WTC11 (cell line): Measurements from ENCODE around the gene AKR1A1. TPM values are rescaled to one million over a fixed set of nuclear protein-coding genes. Genes with fewer than 3 reads are reported as not detected.

ENCODE experiments used
- ATAC-seq: fragments of 200-7000 bp; cut with Tn5 transposase; 2 replicates; pipeline ENCODE4 v1.10.0; 2021; ENCODE audit warnings: mild to moderate bottlenecking, moderate library complexity
- CTCF ChIA-PET: fragments of 300-600 bp; sonication (Branson Sonifier 250); formaldehyde crosslinking; loops from one replicate; lab custom pipeline; 2021; ENCODE audit warnings: antibody characterized with exemption; lab: Charles Lee
- POLR2A ChIA-PET: fragments of 350-600 bp; sonication (Branson Sonifier 250); formaldehyde crosslinking; loops from one replicate; lab custom pipeline; 2021; ENCODE audit warnings: antibody characterized with exemption; lab: Charles Lee
- DNase-seq: peaks from one replicate; pipeline ENCODE4 v3.0.0; 2021; ENCODE audit warnings: low spot score
- H3K27ac Mint-ChIP-seq: 2 replicates; pipeline ENCODE4 v1.8.0; 2021; ENCODE audit warnings: mixed read lengths
- H3K27me3 Mint-ChIP-seq: 2 replicates; pipeline ENCODE4 v1.8.0; 2021; ENCODE audit warnings: low read depth, mild to moderate bottlenecking, moderate library complexity, mixed read lengths
- H3K36me3 Mint-ChIP-seq: 2 replicates; pipeline ENCODE4 v1.8.0; 2021; ENCODE audit warnings: mixed read lengths
- H3K4me1 Mint-ChIP-seq: 2 replicates; pipeline ENCODE4 v1.8.0; 2022; ENCODE audit warnings: mixed read lengths
- H3K4me3 Mint-ChIP-seq: 2 replicates; pipeline ENCODE4 v1.8.0; 2021; ENCODE audit warnings: mild to moderate bottlenecking, moderate library complexity, mixed read lengths
- H3K9me3 Mint-ChIP-seq: 2 replicates; pipeline ENCODE4 v1.8.0; 2021; ENCODE audit warnings: mixed read lengths
- ARID4B ChIP-seq: sonication (generic); formaldehyde crosslinking; IDR thresholded peaks from 2 replicates; pipeline ENCODE4 v1.8.0; 2023; ENCODE audit warnings: missing genetic modification reagents, mild to moderate bottlenecking, borderline replicate concordance
- CBFB ChIP-seq: sonication (generic); formaldehyde crosslinking; IDR thresholded peaks from 2 replicates; pipeline ENCODE4 v1.8.1; 2022; ENCODE audit warnings: mild to moderate bottlenecking, low read depth, missing genetic modification reagents
- FOXK1 ChIP-seq: sonication (generic); formaldehyde crosslinking; IDR thresholded peaks from 2 replicates; pipeline ENCODE4 v1.8.0; 2022; ENCODE audit warnings: mild to moderate bottlenecking, moderate library complexity, missing genetic modification reagents
- FOXP1 ChIP-seq: sonication (generic); formaldehyde crosslinking; IDR thresholded peaks from 2 replicates; pipeline ENCODE4 v1.8.0; 2022; ENCODE audit warnings: missing genetic modification reagents, mild to moderate bottlenecking, moderate library complexity, borderline replicate concordance
- GRHL2 ChIP-seq: fragments of 250-450 bp; sonication (Bioruptor Pico); IDR thresholded peaks from 2 replicates; pipeline ENCODE4 v1.8.0; 2022; ENCODE audit warnings: mild to moderate bottlenecking, moderate library complexity; ENCODE audit not compliant: insufficient replicate concordance, severe bottlenecking
- JUN ChIP-seq: sonication (generic); formaldehyde crosslinking; IDR thresholded peaks from 2 replicates; pipeline ENCODE4 v1.8.0; 2023; ENCODE audit warnings: mild to moderate bottlenecking, missing genetic modification reagents
- MXD4 ChIP-seq: fragments of 250-450 bp; sonication (Bioruptor Pico); IDR thresholded peaks from 2 replicates; pipeline ENCODE4 v1.8.0; 2021; ENCODE audit warnings: mild to moderate bottlenecking, moderate library complexity, borderline replicate concordance
- NFATC4 ChIP-seq: fragments of 250-450 bp; sonication (Bioruptor Pico); IDR thresholded peaks from 2 replicates; pipeline ENCODE4 v1.9.0; 2021; ENCODE audit warnings: mild to moderate bottlenecking
- PRRX2 ChIP-seq: fragments of 250-450 bp; sonication (Bioruptor Pico); IDR thresholded peaks from 2 replicates; pipeline ENCODE4 v1.8.0; 2021; ENCODE audit warnings: mild to moderate bottlenecking
- RELA ChIP-seq: sonication (generic); formaldehyde crosslinking; IDR thresholded peaks from 2 replicates; pipeline ENCODE4 v1.8.1; 2022; ENCODE audit warnings: missing genetic modification reagents, mild to moderate bottlenecking, borderline replicate concordance
- SMAD4 ChIP-seq: sonication (generic); formaldehyde crosslinking; IDR thresholded peaks from 2 replicates; pipeline ENCODE4 v1.8.0; 2022; ENCODE audit warnings: mild to moderate bottlenecking, missing genetic modification reagents
- SP1 ChIP-seq: sonication (generic); formaldehyde crosslinking; conservative IDR thresholded peaks from 2 replicates; pipeline ENCODE4 v1.8.1; 2022; ENCODE audit warnings: missing genetic modification reagents
- TP53 ChIP-seq: sonication (generic); formaldehyde crosslinking; IDR thresholded peaks from 2 replicates; pipeline ENCODE4 v1.8.1; 2023; ENCODE audit warnings: mild to moderate bottlenecking, missing genetic modification reagents
- ZNF281 ChIP-seq: sonication (generic); formaldehyde crosslinking; IDR thresholded peaks from 2 replicates; pipeline ENCODE4 v1.8.0; 2023; ENCODE audit warnings: mild to moderate bottlenecking, missing genetic modification reagents
- ZNF512 ChIP-seq: sonication (generic); formaldehyde crosslinking; IDR thresholded peaks from 2 replicates; pipeline ENCODE4 v1.8.1; 2022; ENCODE audit warnings: missing genetic modification reagents, borderline replicate concordance
- total RNA-seq: library from RNA; stranded (reverse); gene quantifications from 3 replicates; pipeline ENCODE4 v1.2.3, GENCODE V29; 2021
- TF ChIP-seq, protein P1 (sequence below): sonication (generic); formaldehyde crosslinking; IDR thresholded peaks from 2 replicates; pipeline ENCODE4 v1.8.1; 2023; ENCODE audit warnings: mild to moderate bottlenecking, missing genetic modification reagents, moderate library complexity
- TF ChIP-seq, protein P2 (sequence below): sonication (generic); formaldehyde crosslinking; conservative IDR thresholded peaks from 2 replicates; pipeline ENCODE4 v1.8.1; 2022; ENCODE audit warnings: mild to moderate bottlenecking, missing genetic modification reagents
- TF ChIP-seq, protein P3 (sequence below): sonication (generic); formaldehyde crosslinking; IDR thresholded peaks from 2 replicates; pipeline ENCODE4 v1.8.1; 2022; ENCODE audit warnings: low read depth, missing genetic modification reagents, borderline replicate concordance
- TF ChIP-seq, protein P4 (sequence below): sonication (generic); formaldehyde crosslinking; IDR thresholded peaks from 2 replicates; pipeline ENCODE4 v1.8.0; 2022; ENCODE audit warnings: mild to moderate bottlenecking, missing genetic modification reagents
- TF ChIP-seq, protein P5 (sequence below): fragments of 200-600 bp; IDR thresholded peaks from 2 replicates; pipeline ENCODE4 v1.8.0; 2022; ENCODE audit warnings: antibody characterized with exemption
- TF ChIP-seq, protein P6 (sequence below): sonication (generic); formaldehyde crosslinking; IDR thresholded peaks from 2 replicates; pipeline ENCODE4 v1.8.1; 2023; ENCODE audit warnings: mild to moderate bottlenecking, missing genetic modification reagents, moderate library complexity

AKR1A1 gene
- total RNA-seq, 1 experiment from 2014 or later: 338 TPM

GRCh38 chr1:45507195-45507594 lies 43.4 kb upstream of the AKR1A1 start (continued):
- TF ChIP-seq ARID4B (CRISPR knock-in tag) (no peak), SMAD4 (CRISPR knock-in tag) (no peak), NFATC4 (CRISPR knock-in tag) (0 out of 2 replicates have a peak, but pooled peaks have one; percentile 6), FOXK1 (CRISPR knock-in tag) (no peak), PRRX2 (0 out of 2 replicates have a peak, but pooled peaks have one; percentile 5)
- TF ChIP-seq, protein P1, sequence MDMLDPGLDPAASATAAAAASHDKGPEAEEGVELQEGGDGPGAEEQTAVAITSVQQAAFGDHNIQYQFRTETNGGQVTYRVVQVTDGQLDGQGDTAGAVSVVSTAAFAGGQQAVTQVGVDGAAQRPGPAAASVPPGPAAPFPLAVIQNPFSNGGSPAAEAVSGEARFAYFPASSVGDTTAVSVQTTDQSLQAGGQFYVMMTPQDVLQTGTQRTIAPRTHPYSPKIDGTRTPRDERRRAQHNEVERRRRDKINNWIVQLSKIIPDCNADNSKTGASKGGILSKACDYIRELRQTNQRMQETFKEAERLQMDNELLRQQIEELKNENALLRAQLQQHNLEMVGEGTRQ (CRISPR knock-in tag): no peak

DNA sequence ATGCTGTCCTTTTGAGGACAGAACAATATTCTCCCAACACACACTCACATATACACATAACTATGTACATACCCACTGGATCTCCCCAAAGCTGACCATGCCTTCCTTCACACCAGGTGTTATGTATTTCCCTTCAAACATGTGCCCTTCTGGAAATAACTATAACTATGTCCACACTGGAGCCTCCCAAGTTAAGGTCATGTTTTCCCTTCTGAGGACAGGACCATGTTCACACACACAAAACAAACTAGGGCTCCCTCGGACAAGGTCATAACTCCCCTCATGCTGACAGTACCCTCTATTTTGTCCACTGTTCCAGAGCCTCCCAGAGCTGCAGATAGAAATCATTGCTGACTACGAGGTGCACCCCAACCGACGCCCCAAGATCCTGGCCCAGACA lies 42.7 kb upstream of the AKR1A1 start:
- Mint-ChIP-seq H3K4me3 (no peak overlapping the region), H3K27me3 (no peaks in the 10 kb centered on the region), H3K9me3 (no peaks in the 10 kb centered on the region), H3K36me3 (peaks cover 29% of the 10 kb centered on the region), H3K4me1 (no peaks in the 10 kb centered on the region)
- ATAC-seq (no peak), DNase-seq (no peak)
- CTCF ChIA-PET: interaction anchor here (2.1 kb wide), 1 partner anchor 148 kb away, joined by 5 read pairs; no protein-coding TSS in a partner anchor
- POLR2A ChIA-PET: interaction anchor here (0.8 to 1.1 kb wide), 4 partner anchors 11 to 147 kb away, joined by 3 to 4 read pairs (median 3); partner anchors contain the start of gene PRDX1
- TF ChIP-seq, protein P2, sequence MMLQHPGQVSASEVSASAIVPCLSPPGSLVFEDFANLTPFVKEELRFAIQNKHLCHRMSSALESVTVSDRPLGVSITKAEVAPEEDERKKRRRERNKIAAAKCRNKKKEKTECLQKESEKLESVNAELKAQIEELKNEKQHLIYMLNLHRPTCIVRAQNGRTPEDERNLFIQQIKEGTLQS (CRISPR knock-in tag): no peak
- no peak for TF ChIP-seq FOXP1
- no peak for TF ChIP-seq JUN
- TF ChIP-seq RELA (CRISPR knock-in tag): no peak
- no peak for TF ChIP-seq CBFB (CRISPR knock-in tag)
- TF ChIP-seq, protein P3, sequence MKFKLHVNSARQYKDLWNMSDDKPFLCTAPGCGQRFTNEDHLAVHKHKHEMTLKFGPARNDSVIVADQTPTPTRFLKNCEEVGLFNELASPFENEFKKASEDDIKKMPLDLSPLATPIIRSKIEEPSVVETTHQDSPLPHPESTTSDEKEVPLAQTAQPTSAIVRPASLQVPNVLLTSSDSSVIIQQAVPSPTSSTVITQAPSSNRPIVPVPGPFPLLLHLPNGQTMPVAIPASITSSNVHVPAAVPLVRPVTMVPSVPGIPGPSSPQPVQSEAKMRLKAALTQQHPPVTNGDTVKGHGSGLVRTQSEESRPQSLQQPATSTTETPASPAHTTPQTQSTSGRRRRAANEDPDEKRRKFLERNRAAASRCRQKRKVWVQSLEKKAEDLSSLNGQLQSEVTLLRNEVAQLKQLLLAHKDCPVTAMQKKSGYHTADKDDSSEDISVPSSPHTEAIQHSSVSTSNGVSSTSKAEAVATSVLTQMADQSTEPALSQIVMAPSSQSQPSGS (CRISPR knock-in tag): no peak
- TF ChIP-seq GRHL2 (CRISPR knock-in tag): no peak
- no peak for TF ChIP-seq MXD4 (CRISPR knock-in tag)
- TF ChIP-seq, protein P4, sequence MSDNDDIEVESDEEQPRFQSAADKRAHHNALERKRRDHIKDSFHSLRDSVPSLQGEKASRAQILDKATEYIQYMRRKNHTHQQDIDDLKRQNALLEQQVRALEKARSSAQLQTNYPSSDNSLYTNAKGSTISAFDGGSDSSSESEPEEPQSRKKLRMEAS (CRISPR knock-in tag): no peak
- TF ChIP-seq, protein P5, sequence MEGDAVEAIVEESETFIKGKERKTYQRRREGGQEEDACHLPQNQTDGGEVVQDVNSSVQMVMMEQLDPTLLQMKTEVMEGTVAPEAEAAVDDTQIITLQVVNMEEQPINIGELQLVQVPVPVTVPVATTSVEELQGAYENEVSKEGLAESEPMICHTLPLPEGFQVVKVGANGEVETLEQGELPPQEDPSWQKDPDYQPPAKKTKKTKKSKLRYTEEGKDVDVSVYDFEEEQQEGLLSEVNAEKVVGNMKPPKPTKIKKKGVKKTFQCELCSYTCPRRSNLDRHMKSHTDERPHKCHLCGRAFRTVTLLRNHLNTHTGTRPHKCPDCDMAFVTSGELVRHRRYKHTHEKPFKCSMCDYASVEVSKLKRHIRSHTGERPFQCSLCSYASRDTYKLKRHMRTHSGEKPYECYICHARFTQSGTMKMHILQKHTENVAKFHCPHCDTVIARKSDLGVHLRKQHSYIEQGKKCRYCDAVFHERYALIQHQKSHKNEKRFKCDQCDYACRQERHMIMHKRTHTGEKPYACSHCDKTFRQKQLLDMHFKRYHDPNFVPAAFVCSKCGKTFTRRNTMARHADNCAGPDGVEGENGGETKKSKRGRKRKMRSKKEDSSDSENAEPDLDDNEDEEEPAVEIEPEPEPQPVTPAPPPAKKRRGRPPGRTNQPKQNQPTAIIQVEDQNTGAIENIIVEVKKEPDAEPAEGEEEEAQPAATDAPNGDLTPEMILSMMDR: no peak
- no peak for TF ChIP-seq ZNF512 (CRISPR knock-in tag)
- TF ChIP-seq ZNF281: no peak
- TF ChIP-seq, protein P6, sequence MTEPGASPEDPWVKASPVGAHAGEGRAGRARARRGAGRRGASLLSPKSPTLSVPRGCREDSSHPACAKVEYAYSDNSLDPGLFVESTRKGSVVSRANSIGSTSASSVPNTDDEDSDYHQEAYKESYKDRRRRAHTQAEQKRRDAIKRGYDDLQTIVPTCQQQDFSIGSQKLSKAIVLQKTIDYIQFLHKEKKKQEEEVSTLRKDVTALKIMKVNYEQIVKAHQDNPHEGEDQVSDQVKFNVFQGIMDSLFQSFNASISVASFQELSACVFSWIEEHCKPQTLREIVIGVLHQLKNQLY: no peak
- TF ChIP-seq TP53 (CRISPR knock-in tag): no peak
- TF ChIP-seq SP1: no peak
- no peak for TF ChIP-seq FOXK1 (CRISPR knock-in tag)
- TF ChIP-seq, all 79 proteins: peak for 0
- H3K27ac Mint-ChIP-seq: peak overlapping the region; percentile 27
